Left cardiac atrium (tissue), 4 donors: ENCODE measurements around the gene HRH1. TPM values are rescaled to one million over a fixed set of nuclear protein-coding genes. Genes with fewer than 3 reads are reported as not detected.

ENCODE experiments used
- ATAC-seq, 2 donors: fragments of 200-7000 bp; cut with Tn5 transposase; one replicate each; pipeline ENCODE4 v1.9.1; 2020; ENCODE audit warnings: mild to moderate bottlenecking in 2 of 2, moderate library complexity in 2 of 2
- DNase-seq: peaks from one replicate; pipeline ENCODE4 v3.0.0-alpha.2; 2020
- intact Hi-C, 2 donors: fragments of 100-400 bp; cut with DNase I; formaldehyde crosslinking; loops; one replicate each; pipeline versions ENCODE4 v1.14.1 to v1.15.1; 2022 to 2023
- total RNA-seq, 2 donors: library from RNA; stranded (reverse); fragmentation: NEBNext Ultra II Directional; extraction: Animal tissue kit (Norgen Biotek cat#: 25700); gene quantifications; one replicate each; pipeline ENCODE4 v1.2.1, GENCODE V29; 2021
- donor health status: DM: no; HTN: yes; CAD: no.
- donor health status: DM: no; HTN: yes; CAD: no; lungs with severe emphysema.
- donor health status: DM: yes; HTN: yes; CAD: no.
- donor health status: Dilated cardiomyopathy.

The HRH1 gene
- total RNA-seq, 2 donors from 2014 or later, result 3.0 to 3.5 TPM

- intact Hi-C loops, result no loop called here
- no peak for DNase-seq
- peak; percentile 85 to 86 for ATAC-seq
These were observed 134.7 kb downstream of the HRH1 start for GRCh38 chr3:11288786-11289637.

- ATAC-seq (no peak), DNase-seq (no peak)
- intact Hi-C loops, result no loop called here
These were observed 135.6 kb downstream of the HRH1 start for GRCh38 chr3:11289864-11290263.

GRCh38 chr3:11290743-11291680 lies 136.7 kb downstream of the HRH1 start:
- no peak for ATAC-seq
- no peak for DNase-seq
- intact Hi-C loops, result no loop called here

GRCh38 chr3:11291808-11292207 lies 137.5 kb downstream of the HRH1 start:
- DNase-seq (peak; percentile 38), ATAC-seq (peak; percentile 35 to 60)
- intact Hi-C loops, result no loop called here

- intact Hi-C loops, result no loop called here
- ATAC-seq, result no peak
- no peak for DNase-seq
These were observed 142.8 kb downstream of the HRH1 start for GRCh38 chr3:11297126-11297525.

GRCh38 chr3:11300970-11301369 lies 146.7 kb downstream of the HRH1 start:
- intact Hi-C loops, result no loop called here
- no peak for DNase-seq
- ATAC-seq, result no peak

- ATAC-seq, result no peak
- intact Hi-C loops, result no loop called here
These were observed 148.2 kb downstream of the HRH1 start for GRCh38 chr3:11302444-11302843.

GRCh38 chr3:11304175-11304574 lies 149.9 kb downstream of the HRH1 start:
- intact Hi-C loops, result no loop called here
- DNase-seq, result no peak
- no peak for ATAC-seq

More at GRCh38 chr3:11302444-11302843, 148.2 kb downstream of the HRH1 start:
- DNase-seq, result no peak

GRCh38 chr3:11305509-11305908 lies 151.2 kb downstream of the HRH1 start:
- intact Hi-C loops, result no loop called here
- ATAC-seq, result no peak

GRCh38 chr3:11306817-11307589 lies 152.7 kb downstream of the HRH1 start:
- DNase-seq (no peak), ATAC-seq (peak; percentile 63 to 76)
- intact Hi-C loops, result no loop called here

More at GRCh38 chr3:11305509-11305908, 151.2 kb downstream of the HRH1 start:
- no peak for DNase-seq

GRCh38 chr3:11307830-11308432 lies 153.6 kb downstream of the HRH1 start:
- DNase-seq (no peak), ATAC-seq (peak; percentile 41 to 44)
- intact Hi-C loops, result no loop called here

- intact Hi-C loops, result loop anchor here in 1 of 2 donors (10.0 kb wide), 1 partner anchor 65 kb away; no protein-coding TSS in a partner anchor
- no peak for ATAC-seq
These were observed 156.0 kb downstream of the HRH1 start for GRCh38 chr3:11310258-11310657.

GRCh38 chr3:11312166-11312565 lies 157.9 kb downstream of the HRH1 start:
- DNase-seq, result no peak
- intact Hi-C loops, result loop anchor here in 1 of 2 donors (10.0 kb wide), 1 partner anchor 67 kb away; no protein-coding TSS in a partner anchor
- no peak for ATAC-seq

More at GRCh38 chr3:11310258-11310657, 156.0 kb downstream of the HRH1 start:
- no peak for DNase-seq

Other genes with a start within 250 kb of the HRH1 start
- 1 to 10 TPM; 1.1 to 1.2 TPM for gene SLC6A1, start 161.7 kb upstream of the HRH1 start, total RNA-seq
- gene ATG7, start 117.9 kb downstream of the HRH1 start, total RNA-seq, result 10 to 100 TPM; 21.7 to 22.8 TPM